ENCODE data around the gene ELN.

ELN gene

DNA sequence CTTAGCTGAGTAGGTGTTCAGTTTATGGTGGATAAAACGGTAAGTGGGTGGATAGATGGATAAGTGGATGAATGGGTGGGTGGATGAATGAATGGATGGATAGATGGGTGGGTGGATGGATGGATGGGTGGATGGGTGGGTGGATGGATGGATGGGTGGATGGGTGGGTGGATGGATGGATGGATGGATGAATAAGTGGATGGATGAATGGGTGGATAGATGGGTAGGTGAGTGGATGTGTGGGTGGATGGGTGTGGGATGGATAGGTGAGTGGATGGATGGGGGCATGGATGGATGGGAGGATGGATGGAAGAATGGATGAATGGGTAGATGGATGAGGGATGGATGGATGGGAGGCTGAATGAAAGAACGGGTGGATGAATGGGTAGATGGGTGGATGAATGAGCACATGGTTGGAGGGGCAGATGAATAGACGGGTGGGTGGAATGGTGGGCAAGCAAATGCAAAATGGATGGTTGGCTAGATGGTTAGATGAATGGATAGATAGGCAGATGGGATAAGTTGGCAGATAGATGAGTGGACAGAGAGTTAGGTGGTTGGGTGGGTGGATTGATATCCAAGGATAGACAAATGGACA is 25.7 kb downstream of the ELN start:
- Histone ChIP-seq H3K4me1 (ENCODE audit: control insufficient read depth, insufficient read depth, low read length) (no peaks in the 10 kb centered on the region), H3K4me3 (ENCODE audit: low read length) (no peak overlapping the region), H3K36me3 (ENCODE audit: control insufficient read depth, insufficient read depth, low read length) (no peaks in the 10 kb centered on the region), H3K9me3 (ENCODE audit: control insufficient read depth, insufficient read depth, low read length) (no peaks in the 10 kb centered on the region), H3K27me3 (ENCODE audit: control insufficient read depth, insufficient read depth, low read length) (no peaks in the 10 kb centered on the region), H3K27ac (ENCODE audit: low read length) (no peak overlapping the region)
- no peak for DNase-seq (ENCODE audit: low read depth, low spot score)
- 100% methylated on average over 2 of the region's 3 CpGs for WGBS (ENCODE audit: insufficient coverage, insufficient read length)

DNA sequence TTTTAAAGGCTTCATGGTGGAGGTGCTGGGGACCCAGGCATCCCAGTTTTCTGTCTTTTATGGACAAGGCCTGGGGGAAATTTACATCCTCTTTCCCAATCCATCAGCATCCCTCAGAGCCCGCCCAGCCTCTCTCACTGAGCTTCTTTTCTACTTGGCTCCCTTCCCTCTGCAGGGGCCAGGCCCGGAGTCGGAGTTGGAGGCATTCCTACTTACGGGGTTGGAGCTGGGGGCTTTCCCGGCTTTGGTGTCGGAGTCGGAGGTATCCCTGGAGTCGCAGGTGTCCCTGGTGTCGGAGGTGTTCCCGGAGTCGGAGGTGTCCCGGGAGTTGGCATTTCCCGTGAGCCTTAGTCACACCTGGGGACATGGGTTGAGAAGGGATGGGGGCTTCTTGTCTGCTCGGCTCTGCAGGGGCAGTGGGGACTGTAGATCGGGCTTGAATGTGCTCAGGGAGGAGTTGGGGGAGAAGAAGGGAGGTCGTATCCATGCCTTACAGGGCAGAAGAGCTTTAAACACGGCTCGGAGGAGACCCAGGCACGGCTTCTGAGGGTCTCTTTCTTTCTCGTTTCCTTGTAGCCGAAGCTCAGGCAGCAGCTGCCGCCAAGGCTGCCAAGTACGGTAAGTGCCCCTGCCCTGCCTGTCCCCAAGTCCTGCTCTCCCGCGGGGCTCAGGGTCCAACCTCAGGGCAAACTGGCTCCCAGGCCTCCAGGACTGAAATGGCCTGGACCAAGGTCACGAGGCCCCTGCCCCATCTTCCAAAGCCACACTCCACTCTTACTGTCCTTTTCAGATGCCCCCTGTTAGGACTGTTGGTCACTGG is 28.3 kb downstream of the ELN start:
- Histone ChIP-seq H3K4me3 (ENCODE audit: low read length) (no peak overlapping the region), H3K36me3 (ENCODE audit: control insufficient read depth, insufficient read depth, low read length) (no peaks in the 10 kb centered on the region), H3K27me3 (ENCODE audit: control insufficient read depth, insufficient read depth, low read length) (no peaks in the 10 kb centered on the region), H3K27ac (ENCODE audit: low read length) (no peak overlapping the region), H3K9me3 (ENCODE audit: control insufficient read depth, insufficient read depth, low read length) (no peaks in the 10 kb centered on the region), H3K4me1 (ENCODE audit: control insufficient read depth, insufficient read depth, low read length) (no peaks in the 10 kb centered on the region)
- no CpG with 5 or more reads among the region's 26 CpGs for WGBS (ENCODE audit: insufficient coverage, insufficient read length)
- no peak for DNase-seq (ENCODE audit: low read depth, low spot score)

DNA sequence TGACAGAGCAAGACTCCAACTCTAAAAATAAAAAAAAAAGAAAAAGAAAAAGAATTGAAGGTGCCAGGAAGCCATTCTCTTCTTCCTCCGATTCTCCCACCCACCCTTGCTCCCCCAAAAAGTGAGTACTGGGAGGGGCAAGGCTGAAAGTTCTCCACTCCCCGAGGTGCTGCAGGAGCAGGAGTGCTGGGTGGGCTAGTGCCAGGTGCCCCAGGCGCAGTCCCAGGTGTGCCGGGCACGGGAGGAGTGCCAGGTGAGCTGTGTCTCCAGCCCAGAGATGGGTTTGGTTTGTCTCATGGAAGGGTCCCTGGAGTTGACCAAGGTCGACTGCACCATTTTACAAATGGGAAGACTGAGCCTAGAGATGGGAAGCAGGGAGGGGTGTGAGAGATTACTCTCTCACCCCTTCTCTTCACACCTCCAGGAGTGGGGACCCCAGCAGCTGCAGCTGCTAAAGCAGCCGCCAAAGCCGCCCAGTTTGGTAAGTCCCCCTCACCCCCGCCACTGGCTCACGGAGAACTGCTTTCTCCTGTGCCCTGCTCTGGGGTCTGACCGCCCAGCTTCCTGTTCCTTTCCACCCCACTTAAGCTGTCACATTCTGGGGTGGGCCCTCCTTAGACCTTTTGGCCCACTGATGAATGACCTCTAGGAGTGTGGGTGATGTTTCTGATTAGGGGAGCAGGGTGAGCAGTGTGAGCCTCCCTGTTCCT is 29.4 kb downstream of the ELN start:
- no peaks in the 10 kb centered on the region for H3K27me3 ChIP-seq (ENCODE audit: control insufficient read depth, insufficient read depth, low read length)
- H3K4me1 ChIP-seq (ENCODE audit: control insufficient read depth, insufficient read depth, low read length) = no peaks in the 10 kb centered on the region
- no peaks in the 10 kb centered on the region for H3K36me3 ChIP-seq (ENCODE audit: control insufficient read depth, insufficient read depth, low read length)
- DNase-seq (ENCODE audit: low read depth, low spot score) = no peak
- no peak overlapping the region for H3K4me3 ChIP-seq (ENCODE audit: low read length)
- no peak overlapping the region for H3K27ac ChIP-seq (ENCODE audit: low read length)
- no CpG with 5 or more reads among the region's 11 CpGs for WGBS (ENCODE audit: insufficient coverage, insufficient read length)
- H3K9me3 ChIP-seq (ENCODE audit: control insufficient read depth, insufficient read depth, low read length) = no peaks in the 10 kb centered on the region

DNA sequence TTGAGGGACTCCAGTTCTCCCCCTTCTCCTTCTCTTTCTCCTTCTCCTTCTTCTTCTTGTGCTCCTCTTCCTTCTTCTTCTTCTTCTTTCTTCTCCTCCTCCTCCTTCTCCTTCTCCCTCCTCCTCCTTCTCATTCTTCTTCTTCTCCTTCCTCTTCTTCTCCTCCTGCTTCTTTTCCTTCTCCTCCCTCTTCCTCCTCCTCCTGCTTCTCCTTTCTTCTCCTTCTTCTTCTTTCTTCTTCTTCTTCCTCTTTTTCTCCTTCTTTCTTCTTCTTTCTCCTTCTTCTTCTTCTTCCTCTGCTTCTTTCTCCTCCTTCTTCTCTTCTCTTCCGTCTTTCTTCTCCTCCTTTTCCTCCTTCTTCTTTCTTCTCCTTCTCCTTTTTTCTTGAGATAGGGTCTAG is 30.0 kb downstream of the ELN start:
- no peaks in the 10 kb centered on the region for H3K4me1 ChIP-seq (ENCODE audit: control insufficient read depth, insufficient read depth, low read length)
- no CpG with 5 or more reads among the region's 1 CpG for WGBS (ENCODE audit: insufficient coverage, insufficient read length)
- no peak for DNase-seq (ENCODE audit: low read depth, low spot score)
- no peak overlapping the region for H3K27ac ChIP-seq (ENCODE audit: low read length)
- H3K9me3 ChIP-seq (ENCODE audit: control insufficient read depth, insufficient read depth, low read length) = no peaks in the 10 kb centered on the region
- H3K4me3 ChIP-seq (ENCODE audit: low read length) = no peak overlapping the region
- no peaks in the 10 kb centered on the region for H3K36me3 ChIP-seq (ENCODE audit: control insufficient read depth, insufficient read depth, low read length)
- no peaks in the 10 kb centered on the region for H3K27me3 ChIP-seq (ENCODE audit: control insufficient read depth, insufficient read depth, low read length)

DNA sequence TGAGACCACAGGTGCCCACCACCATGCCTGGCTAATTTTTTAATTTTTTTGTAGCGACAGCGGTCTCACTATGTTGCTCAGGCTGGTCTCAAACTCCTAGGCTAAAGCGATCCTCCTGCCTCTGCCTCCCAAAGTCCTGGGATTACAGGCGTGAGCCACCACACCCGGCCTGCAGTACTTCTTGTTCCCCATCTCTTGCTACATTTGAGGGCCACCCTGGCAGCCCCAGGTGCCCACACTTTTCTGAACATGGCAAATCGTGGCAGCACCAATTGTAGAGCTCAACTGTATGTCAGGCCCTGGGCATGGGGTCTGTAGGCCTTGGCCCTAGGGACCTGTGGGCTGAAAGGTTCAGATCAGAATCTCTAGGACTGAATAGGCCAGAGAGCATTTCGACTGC is 30.5 kb downstream of the ELN start:
- Histone ChIP-seq H3K27me3 (ENCODE audit: control insufficient read depth, insufficient read depth, low read length) (no peaks in the 10 kb centered on the region), H3K4me3 (ENCODE audit: low read length) (no peak overlapping the region), H3K9me3 (ENCODE audit: control insufficient read depth, insufficient read depth, low read length) (no peaks in the 10 kb centered on the region), H3K4me1 (ENCODE audit: control insufficient read depth, insufficient read depth, low read length) (no peaks in the 10 kb centered on the region), H3K27ac (ENCODE audit: low read length) (no peak overlapping the region), H3K36me3 (ENCODE audit: control insufficient read depth, insufficient read depth, low read length) (no peaks in the 10 kb centered on the region)
- DNase-seq (ENCODE audit: low read depth, low spot score) = no peak
- no CpG with 5 or more reads among the region's 7 CpGs for WGBS (ENCODE audit: insufficient coverage, insufficient read length)

DNA sequence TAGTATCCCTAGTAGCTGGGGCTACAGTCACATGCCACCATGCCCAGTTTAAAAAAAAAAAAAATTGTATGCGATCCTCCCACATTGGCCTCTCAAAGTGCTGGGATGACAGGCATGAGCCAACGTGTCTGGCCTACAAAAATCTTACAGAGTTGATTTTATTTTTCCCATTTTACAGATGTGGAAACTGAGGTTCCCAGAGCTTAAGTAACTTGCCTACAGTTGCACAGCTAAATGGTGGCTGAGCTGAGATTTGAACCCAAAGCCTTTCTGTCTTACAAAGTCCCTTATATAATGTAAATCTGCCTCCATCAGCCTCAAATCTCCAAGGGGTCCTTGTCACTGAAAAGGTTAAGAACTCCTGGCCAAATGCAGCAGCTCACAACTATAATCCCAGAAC is 31.1 kb downstream of the ELN start:
- Histone ChIP-seq H3K4me3 (ENCODE audit: low read length) (no peak overlapping the region), H3K27ac (ENCODE audit: low read length) (no peak overlapping the region), H3K36me3 (ENCODE audit: control insufficient read depth, insufficient read depth, low read length) (no peaks in the 10 kb centered on the region), H3K9me3 (ENCODE audit: control insufficient read depth, insufficient read depth, low read length) (no peaks in the 10 kb centered on the region), H3K4me1 (ENCODE audit: control insufficient read depth, insufficient read depth, low read length) (no peaks in the 10 kb centered on the region), H3K27me3 (ENCODE audit: control insufficient read depth, insufficient read depth, low read length) (no peaks in the 10 kb centered on the region)
- WGBS (ENCODE audit: insufficient coverage, insufficient read length) = no CpG with 5 or more reads among the region's 2 CpGs
- no peak for DNase-seq (ENCODE audit: low read depth, low spot score)

DNA sequence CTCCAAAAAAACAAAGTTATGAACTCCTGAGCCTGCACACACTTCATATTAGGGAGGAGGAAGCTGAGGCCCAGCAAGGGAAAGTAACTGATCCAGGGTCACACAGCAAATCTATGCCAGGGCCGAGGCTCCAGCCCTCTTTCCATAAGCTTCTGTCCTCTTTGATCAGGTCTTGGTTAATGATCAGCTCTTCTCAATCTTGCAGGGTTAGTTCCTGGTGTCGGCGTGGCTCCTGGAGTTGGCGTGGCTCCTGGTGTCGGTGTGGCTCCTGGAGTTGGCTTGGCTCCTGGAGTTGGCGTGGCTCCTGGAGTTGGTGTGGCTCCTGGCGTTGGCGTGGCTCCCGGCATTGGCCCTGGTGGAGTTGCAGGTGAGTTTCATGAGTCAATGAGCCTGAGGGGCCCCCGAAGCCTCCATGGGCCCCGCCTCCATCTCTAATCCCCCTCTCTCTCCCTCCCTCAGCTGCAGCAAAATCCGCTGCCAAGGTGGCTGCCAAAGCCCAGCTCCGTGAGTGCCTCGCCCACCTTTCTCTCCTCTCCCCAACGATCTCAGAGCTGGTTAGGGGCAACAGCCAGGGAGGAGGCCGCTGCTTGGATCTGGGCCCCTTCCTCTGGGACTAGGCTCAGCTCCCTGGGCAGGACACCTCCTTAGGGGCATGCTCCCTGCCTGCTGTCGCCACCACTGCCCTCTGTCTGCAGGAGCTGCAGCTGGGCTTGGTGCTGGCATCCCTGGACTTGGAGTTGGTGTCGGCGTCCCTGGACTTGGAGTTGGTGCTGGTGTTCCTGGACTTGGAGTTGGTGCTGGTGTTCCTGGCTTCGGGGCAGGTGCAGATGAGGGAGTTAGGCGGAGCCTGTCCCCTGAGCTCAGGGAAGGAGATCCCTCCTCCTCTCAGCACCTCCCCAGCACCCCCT is 32.0 kb downstream of the ELN start:
- no CpG with 5 or more reads among the region's 21 CpGs for WGBS (ENCODE audit: insufficient coverage, insufficient read length)
- H3K27ac ChIP-seq (ENCODE audit: low read length) = no peak overlapping the region
- no peaks in the 10 kb centered on the region for H3K27me3 ChIP-seq (ENCODE audit: control insufficient read depth, insufficient read depth, low read length)
- H3K4me1 ChIP-seq (ENCODE audit: control insufficient read depth, insufficient read depth, low read length) = no peaks in the 10 kb centered on the region
- no peaks in the 10 kb centered on the region for H3K9me3 ChIP-seq (ENCODE audit: control insufficient read depth, insufficient read depth, low read length)
- H3K4me3 ChIP-seq (ENCODE audit: low read length) = peak overlapping the region; percentile 5; the same call in 1 of the 2 replicates
- no peak for DNase-seq (ENCODE audit: low read depth, low spot score)
- H3K36me3 ChIP-seq (ENCODE audit: control insufficient read depth, insufficient read depth, low read length) = no peaks in the 10 kb centered on the region

DNA sequence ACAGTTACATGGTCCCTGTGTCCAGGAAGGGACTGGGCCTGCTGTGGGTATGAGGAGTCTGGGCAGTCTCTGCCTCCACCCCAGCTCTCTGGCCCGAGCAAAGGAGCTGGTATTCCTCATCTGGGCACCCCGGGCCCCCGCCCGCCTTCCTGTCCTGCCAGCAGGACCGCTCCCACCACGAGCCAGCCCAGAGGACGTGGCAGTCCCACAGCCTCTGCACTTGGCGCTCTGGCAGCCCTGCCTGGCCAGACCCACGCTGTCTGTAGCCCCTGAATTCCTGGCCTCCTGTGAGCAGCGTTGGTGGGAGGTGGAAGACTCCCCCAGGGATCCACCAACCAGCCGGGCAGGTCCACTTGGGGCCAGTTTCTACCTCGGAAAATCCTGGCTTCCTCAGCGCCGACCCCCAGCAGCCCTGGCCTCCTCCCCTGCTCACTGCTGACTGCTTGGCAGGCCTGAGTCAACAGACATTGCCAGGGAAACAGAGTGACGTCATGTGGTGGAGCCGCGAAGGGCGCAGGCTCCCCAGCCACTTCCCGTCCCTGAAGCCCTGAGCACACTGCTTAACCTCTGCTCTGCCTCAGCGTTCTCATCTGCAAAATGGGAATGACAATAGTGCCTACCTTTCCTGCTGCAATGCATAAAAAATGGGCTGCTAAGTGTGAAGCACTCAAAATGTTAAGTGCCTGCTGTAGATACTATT is 34.0 kb downstream of the ELN start:
- no peak overlapping the region; the same call in 1 of the 2 replicates for H3K4me3 ChIP-seq (ENCODE audit: low read length)

DNA sequence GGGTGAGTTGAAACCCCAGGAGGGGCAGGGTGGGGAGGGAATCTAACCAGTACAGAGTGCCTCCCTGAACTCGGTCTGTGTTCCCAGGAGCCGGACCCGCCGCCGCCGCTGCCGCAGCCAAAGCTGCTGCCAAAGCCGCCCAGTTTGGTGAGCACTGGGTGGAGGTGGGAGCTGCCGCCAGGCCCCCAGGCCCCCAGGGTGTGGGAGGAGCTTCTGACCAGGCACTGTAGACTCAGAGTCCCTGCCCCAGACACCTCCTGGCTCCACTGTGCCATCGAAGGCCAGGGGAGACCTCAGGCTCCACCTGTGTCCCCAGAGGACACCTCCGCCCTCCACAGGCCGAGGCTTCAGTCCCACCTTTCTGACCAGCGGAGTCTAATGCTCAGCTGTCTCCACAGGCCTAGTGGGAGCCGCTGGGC is 35.3 kb downstream of the ELN start:
- Histone ChIP-seq H3K27me3 (ENCODE audit: control insufficient read depth, insufficient read depth, low read length) (no peaks in the 10 kb centered on the region), H3K36me3 (ENCODE audit: control insufficient read depth, insufficient read depth, low read length) (no peaks in the 10 kb centered on the region), H3K27ac (ENCODE audit: low read length) (no peak overlapping the region), H3K9me3 (ENCODE audit: control insufficient read depth, insufficient read depth, low read length) (no peaks in the 10 kb centered on the region), H3K4me3 (ENCODE audit: low read length) (no peak overlapping the region), H3K4me1 (ENCODE audit: control insufficient read depth, insufficient read depth, low read length) (peaks cover 6% of the 10 kb centered on the region)
- WGBS (ENCODE audit: insufficient coverage, insufficient read length) = no CpG with 5 or more reads among the region's 14 CpGs
- no peak for DNase-seq (ENCODE audit: low read depth, low spot score)

More for the DNA sequence above, 34.0 kb downstream of the ELN start:
- Histone ChIP-seq H3K27ac (ENCODE audit: low read length) (no peak overlapping the region), H3K4me1 (ENCODE audit: control insufficient read depth, insufficient read depth, low read length) (peaks cover 6% of the 10 kb centered on the region), H3K27me3 (ENCODE audit: control insufficient read depth, insufficient read depth, low read length) (no peaks in the 10 kb centered on the region), H3K9me3 (ENCODE audit: control insufficient read depth, insufficient read depth, low read length) (no peaks in the 10 kb centered on the region), H3K36me3 (ENCODE audit: control insufficient read depth, insufficient read depth, low read length) (no peaks in the 10 kb centered on the region)
- WGBS (ENCODE audit: insufficient coverage, insufficient read length) = no CpG with 5 or more reads among the region's 20 CpGs
- DNase-seq (ENCODE audit: low read depth, low spot score) = no peak
